Activated CD4-positive, CD25-positive, alpha-beta regulatory T cell treated with anti-CD3 and anti-CD28 coated beads, Interleukin-2, amount 50 U/mL, for 16 hours (primary cell): ENCODE measurements around the gene MTR.

Experiments used
- DNase-seq: peaks from one replicate; pipeline ENCODE4 v3.0.0-alpha.2; 2020; ENCODE audit warnings: low read depth, low spot score

The MTR gene

GRCh38 chr1:236795035-236795756 is at the start of gene MTR:
Gene MTR (plus strand): TSS chr1:236795292. CDS start chr1:236795704, 412 bp downstream.
- peak; percentile 91 for DNase-seq

- no peak for DNase-seq
Measured at GRCh38 chr1:236746785-236747184, 48.3 kb upstream of the MTR start.

GRCh38 chr1:236747311-236747985 is 47.6 kb upstream of the MTR start:
- DNase-seq: no peak

GRCh38 chr1:236748268-236748870 is 46.7 kb upstream of the MTR start:
- no peak for DNase-seq

- no peak for DNase-seq
Measured at GRCh38 chr1:236750928-236751327, 44.2 kb upstream of the MTR start.

- no peak for DNase-seq
Measured at GRCh38 chr1:236751385-236751784, 43.7 kb upstream of the MTR start.

GRCh38 chr1:236751935-236752334 is 43.2 kb upstream of the MTR start:
- DNase-seq: no peak

GRCh38 chr1:236753516-236753915 is 41.6 kb upstream of the MTR start:
- DNase-seq: no peak

GRCh38 chr1:236753964-236754363 is 41.1 kb upstream of the MTR start:
- no peak for DNase-seq

- DNase-seq: no peak
Measured at GRCh38 chr1:236754525-236755210, 40.4 kb upstream of the MTR start.

GRCh38 chr1:236757640-236758039 is 37.5 kb upstream of the MTR start:
- no peak for DNase-seq

GRCh38 chr1:236759252-236759859 is 35.7 kb upstream of the MTR start:
- no peak for DNase-seq

- DNase-seq: no peak
Measured at GRCh38 chr1:236760480-236760879, 34.6 kb upstream of the MTR start.

- DNase-seq: no peak
Measured at GRCh38 chr1:236760986-236761385, 34.1 kb upstream of the MTR start.

- DNase-seq: no peak
Measured at GRCh38 chr1:236761397-236762132, 33.5 kb upstream of the MTR start.

- DNase-seq: no peak
Measured at GRCh38 chr1:236762410-236762809, 32.7 kb upstream of the MTR start.

- DNase-seq: no peak
Measured at GRCh38 chr1:236765831-236766230, 29.3 kb upstream of the MTR start.

- DNase-seq: no peak
Measured at GRCh38 chr1:236766506-236766905, 28.6 kb upstream of the MTR start.

- no peak for DNase-seq
Measured at GRCh38 chr1:236767276-236767675, 27.8 kb upstream of the MTR start.

GRCh38 chr1:236768601-236769000 is 26.5 kb upstream of the MTR start:
- DNase-seq: no peak

GRCh38 chr1:236773919-236774318 is 21.2 kb upstream of the MTR start:
- DNase-seq: no peak
